Ovary (tissue), 3 donors: ENCODE results near the gene SLC25A51.

ENCODE experiments used
- CTCF ChIP-seq, 3 donors: fragments of 450-650 bp in 2 of 3; fragments of 200-600 bp in 1 of 3; IDR thresholded peaks; one replicate each; pipeline versions ENCODE4 v1.5.1 to v1.8.0; 2016 to 2022; ENCODE audit warnings: antibody characterized with exemption in 3 of 3, mild to moderate bottlenecking in 1 of 3
- EP300 ChIP-seq: sonication (generic); formaldehyde crosslinking; IDR thresholded peaks from one replicate; pipeline ENCODE4 v1.6.1; 2017; ENCODE audit warnings: antibody characterized with exemption
- POLR2A ChIP-seq: fragments of 450-650 bp; IDR thresholded peaks from one replicate; pipeline ENCODE4 v1.6.1; 2017; ENCODE audit warnings: antibody characterized with exemption, mild to moderate bottlenecking, moderate library complexity
- donor health status: DM: no; HTN: no; CAD: no.

- no peak for TF ChIP-seq CTCF (IDR thresholded peaks at IDR 0.05)
- TF ChIP-seq POLR2A = no peak
- TF ChIP-seq EP300 = no peak
These were observed 34.4 kb upstream of the SLC25A51 start for GRCh38 chr9:37938121-37938891.
